ENCODE data around the gene MRC2. TPM values are rescaled to one million over a fixed set of nuclear protein-coding genes. Genes with fewer than 3 reads are reported as not detected.

The MRC2 gene
- total RNA-seq, 2 experiments from 2014 or later = 1.7 to 2.3 TPM

GRCh38 chr17:62660629-62661118 is 33.2 kb downstream of the MRC2 start:
- no peak for ATAC-seq
- ChIA-PET POLR2A (no interaction called here), CTCF (interaction anchor here (1.2 kb wide), 1 partner anchor 11 kb away, joined by 6 read pairs; no protein-coding TSS in a partner anchor)
- no peak overlapping the region for H3K4me3 Mint-ChIP-seq
- H3K4me1 Mint-ChIP-seq (ENCODE audit: low read depth) = no peaks in the 10 kb centered on the region
- peaks cover 10% of the 10 kb centered on the region for H3K9me3 Mint-ChIP-seq (ENCODE audit: insufficient read depth)
- peaks cover 34% of the 10 kb centered on the region for H3K27me3 Mint-ChIP-seq (ENCODE audit: low read depth)
- no peak for DNase-seq
- H3K27ac Mint-ChIP-seq = no peak overlapping the region
- peaks cover 2% of the 10 kb centered on the region for H3K36me3 Mint-ChIP-seq (ENCODE audit: low read depth)

- Mint-ChIP-seq H3K27me3 (ENCODE audit: low read depth) (peaks cover 31% of the 10 kb centered on the region), H3K27ac (no peak overlapping the region), H3K4me1 (ENCODE audit: low read depth) (no peaks in the 10 kb centered on the region), H3K36me3 (ENCODE audit: low read depth) (peaks cover 2% of the 10 kb centered on the region), H3K4me3 (no peak overlapping the region), H3K9me3 (ENCODE audit: insufficient read depth) (peaks cover 10% of the 10 kb centered on the region)
- DNase-seq = no peak
- no peak for ATAC-seq
- CTCF ChIA-PET = no interaction called here
- POLR2A ChIA-PET = no interaction called here
These were observed 33.9 kb downstream of the MRC2 start for GRCh38 chr17:62661337-62661736.

DNA sequence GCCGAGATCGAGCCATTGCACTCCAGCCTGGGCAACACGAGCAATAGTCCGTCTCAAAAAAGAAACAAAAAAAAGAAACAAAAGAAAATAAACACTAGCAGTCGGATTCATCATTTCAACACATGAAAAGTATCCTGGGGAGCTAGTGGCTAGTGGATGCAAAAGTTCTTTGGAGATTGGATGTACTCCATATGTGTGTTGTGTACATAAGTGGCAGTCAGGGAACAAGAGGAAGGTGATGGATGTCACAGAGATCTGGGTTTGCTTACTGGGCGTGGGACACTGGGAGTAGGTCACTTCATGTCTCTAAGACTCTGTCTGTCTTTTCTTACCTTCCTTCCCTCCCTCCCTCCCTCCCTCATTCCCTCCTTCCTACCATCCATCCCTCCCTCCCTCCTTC is 35.4 kb downstream of the MRC2 start:
- POLR2A ChIA-PET = no interaction called here
- H3K4me3 Mint-ChIP-seq = no peak overlapping the region
- H3K4me1 Mint-ChIP-seq (ENCODE audit: low read depth) = no peaks in the 10 kb centered on the region
- H3K36me3 Mint-ChIP-seq (ENCODE audit: low read depth) = peaks cover 2% of the 10 kb centered on the region
- DNase-seq (no peak), ATAC-seq (no peak)
- H3K9me3 Mint-ChIP-seq (ENCODE audit: insufficient read depth) = peaks cover 10% of the 10 kb centered on the region
- no peak overlapping the region for H3K27ac Mint-ChIP-seq
- H3K27me3 Mint-ChIP-seq (ENCODE audit: low read depth) = peaks cover 28% of the 10 kb centered on the region
- CTCF ChIA-PET = no interaction called here

DNA sequence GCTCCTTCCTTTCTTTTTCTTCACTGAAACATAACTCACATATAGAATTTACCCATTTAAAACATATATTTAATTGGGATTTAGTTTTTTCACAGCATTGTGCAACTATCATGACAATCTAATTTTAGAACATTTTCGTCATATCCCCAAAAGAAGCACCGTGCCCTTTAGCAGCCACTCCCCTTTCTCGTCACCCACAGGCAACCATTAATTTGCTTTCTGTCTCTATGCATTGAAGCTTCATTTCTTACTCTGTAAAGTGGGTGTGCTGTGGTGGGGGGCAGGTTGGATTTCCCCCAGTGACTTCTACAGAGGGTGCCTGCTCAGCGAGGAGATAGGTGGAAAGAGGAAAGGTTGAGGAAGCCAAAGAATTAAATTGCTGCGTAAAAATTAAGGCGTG is 35.8 kb downstream of the MRC2 start:
- ChIA-PET CTCF (no interaction called here), POLR2A (no interaction called here)
- Mint-ChIP-seq H3K27ac (no peak overlapping the region), H3K27me3 (ENCODE audit: low read depth) (peaks cover 26% of the 10 kb centered on the region), H3K36me3 (ENCODE audit: low read depth) (peaks cover 2% of the 10 kb centered on the region), H3K9me3 (ENCODE audit: insufficient read depth) (peaks cover 10% of the 10 kb centered on the region), H3K4me3 (no peak overlapping the region), H3K4me1 (ENCODE audit: low read depth) (peaks cover under 1% of the 10 kb centered on the region)
- DNase-seq (no peak), ATAC-seq (no peak)

- ChIA-PET CTCF (no interaction called here), POLR2A (no interaction called here)
- H3K27me3 Mint-ChIP-seq (ENCODE audit: low read depth) = peaks cover 23% of the 10 kb centered on the region
- peaks cover 2% of the 10 kb centered on the region for H3K36me3 Mint-ChIP-seq (ENCODE audit: low read depth)
- peaks cover 5% of the 10 kb centered on the region for H3K4me1 Mint-ChIP-seq (ENCODE audit: low read depth)
- DNase-seq = no peak
- no peak for ATAC-seq
- H3K27ac Mint-ChIP-seq = no peak overlapping the region
- no peak overlapping the region for H3K4me3 Mint-ChIP-seq
- H3K9me3 Mint-ChIP-seq (ENCODE audit: insufficient read depth) = peaks cover 10% of the 10 kb centered on the region
These were observed 37.1 kb downstream of the MRC2 start for GRCh38 chr17:62664336-62665120.

GRCh38 chr17:62665599-62665998 is 38.1 kb downstream of the MRC2 start:
- DNase-seq (no peak), ATAC-seq (no peak)
- peaks cover 5% of the 10 kb centered on the region for H3K4me1 Mint-ChIP-seq (ENCODE audit: low read depth)
- H3K27me3 Mint-ChIP-seq (ENCODE audit: low read depth) = peaks cover 17% of the 10 kb centered on the region
- ChIA-PET CTCF (no interaction called here), POLR2A (no interaction called here)
- H3K4me3 Mint-ChIP-seq = no peak overlapping the region
- peaks cover 8% of the 10 kb centered on the region for H3K9me3 Mint-ChIP-seq (ENCODE audit: insufficient read depth)
- H3K36me3 Mint-ChIP-seq (ENCODE audit: low read depth) = peaks cover under 1% of the 10 kb centered on the region
- H3K27ac Mint-ChIP-seq = no peak overlapping the region

- DNase-seq (no peak), ATAC-seq (no peak)
- Mint-ChIP-seq H3K27ac (no peak overlapping the region), H3K9me3 (ENCODE audit: insufficient read depth) (peaks cover 3% of the 10 kb centered on the region), H3K4me3 (no peak overlapping the region), H3K36me3 (ENCODE audit: low read depth) (no peaks in the 10 kb centered on the region), H3K4me1 (ENCODE audit: low read depth) (peaks cover 5% of the 10 kb centered on the region), H3K27me3 (ENCODE audit: low read depth) (peaks cover 10% of the 10 kb centered on the region)
- POLR2A ChIA-PET = no interaction called here
- CTCF ChIA-PET = no interaction called here
These were observed 38.8 kb downstream of the MRC2 start for GRCh38 chr17:62666061-62666800.

- H3K36me3 Mint-ChIP-seq (ENCODE audit: low read depth) = no peaks in the 10 kb centered on the region
- no peak overlapping the region for H3K27ac Mint-ChIP-seq
- ChIA-PET POLR2A (no interaction called here), CTCF (no interaction called here)
- no peak for ATAC-seq
- peaks cover 5% of the 10 kb centered on the region for H3K4me1 Mint-ChIP-seq (ENCODE audit: low read depth)
- no peak overlapping the region for H3K4me3 Mint-ChIP-seq
- H3K9me3 Mint-ChIP-seq (ENCODE audit: insufficient read depth) = no peaks in the 10 kb centered on the region
- no peak for DNase-seq
- H3K27me3 Mint-ChIP-seq (ENCODE audit: low read depth) = peaks cover 7% of the 10 kb centered on the region
These were observed 39.5 kb downstream of the MRC2 start for GRCh38 chr17:62666801-62667591.

DNA sequence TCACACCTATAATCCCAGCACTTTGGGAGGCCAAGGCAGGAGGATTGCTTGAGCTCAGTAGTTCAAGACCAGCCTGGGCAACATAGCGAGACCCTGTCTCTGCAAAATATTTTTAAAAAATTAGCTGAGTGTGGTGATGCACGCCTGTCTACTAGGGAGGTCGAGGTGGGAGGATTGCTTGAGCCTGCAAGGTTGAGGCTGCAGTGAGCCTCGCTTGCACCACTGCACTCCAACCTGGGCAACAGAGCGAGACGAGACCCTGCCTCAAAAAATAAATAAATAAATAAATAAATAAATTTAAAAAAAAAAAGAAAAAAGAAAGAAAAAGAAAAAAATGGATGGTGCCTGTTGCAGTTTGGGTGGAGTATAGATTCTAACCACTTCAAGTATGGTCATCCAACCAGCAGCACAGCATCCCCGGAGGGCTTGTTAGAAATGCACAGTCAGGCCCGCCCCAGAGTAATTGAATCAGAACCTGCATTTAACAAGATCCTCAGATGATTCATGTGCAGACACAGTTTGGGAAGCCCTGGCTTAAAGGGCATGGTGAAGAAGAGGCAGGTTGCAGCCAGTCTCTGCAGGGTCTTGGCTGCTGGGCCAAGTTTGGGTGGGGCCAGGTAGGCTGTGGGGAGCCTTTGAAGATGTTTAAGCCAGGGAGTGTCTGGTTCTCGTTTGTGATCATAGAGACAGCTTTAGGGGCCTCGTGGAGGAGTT is 40.8 kb downstream of the MRC2 start:
- POLR2A ChIA-PET = no interaction called here
- DNase-seq (no peak), ATAC-seq (no peak)
- no peaks in the 10 kb centered on the region for H3K36me3 Mint-ChIP-seq (ENCODE audit: low read depth)
- H3K4me1 Mint-ChIP-seq (ENCODE audit: low read depth) = peaks cover 5% of the 10 kb centered on the region
- CTCF ChIA-PET = interaction anchor here (0.5 to 0.9 kb wide), 3 partner anchors 28 to 174 kb away, joined by 3 read pairs; no protein-coding TSS in a partner anchor
- H3K27me3 Mint-ChIP-seq (ENCODE audit: low read depth) = peaks cover 4% of the 10 kb centered on the region
- H3K4me3 Mint-ChIP-seq = no peak overlapping the region
- H3K27ac Mint-ChIP-seq = no peak overlapping the region
- no peaks in the 10 kb centered on the region for H3K9me3 Mint-ChIP-seq (ENCODE audit: insufficient read depth)

GRCh38 chr17:62670202-62670821 is 42.8 kb downstream of the MRC2 start:
- CTCF ChIA-PET = no interaction called here
- Mint-ChIP-seq H3K4me1 (ENCODE audit: low read depth) (peaks cover 5% of the 10 kb centered on the region), H3K36me3 (ENCODE audit: low read depth) (no peaks in the 10 kb centered on the region)

DNA sequence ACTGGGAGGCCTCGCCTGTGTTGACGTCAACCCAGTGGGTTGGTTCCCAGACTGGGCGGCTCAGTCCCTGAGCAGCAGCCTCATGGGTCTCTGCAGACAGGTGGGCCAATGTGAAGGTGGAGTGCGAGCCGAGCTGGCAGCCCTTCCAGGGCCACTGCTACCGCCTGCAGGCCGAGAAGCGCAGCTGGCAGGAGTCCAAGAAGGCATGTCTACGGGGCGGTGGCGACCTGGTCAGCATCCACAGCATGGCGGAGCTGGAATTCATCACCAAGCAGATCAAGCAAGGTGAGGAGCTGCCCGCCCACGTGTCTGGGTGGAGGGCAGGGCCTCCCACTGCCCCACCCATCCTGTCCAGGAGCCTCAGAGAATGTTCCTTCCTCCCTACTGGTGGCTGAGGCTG is 44.1 kb downstream of the MRC2 start:
- Mint-ChIP-seq H3K9me3 (ENCODE audit: insufficient read depth) (no peaks in the 10 kb centered on the region), H3K4me1 (ENCODE audit: low read depth) (peaks cover 5% of the 10 kb centered on the region), H3K27ac (no peak overlapping the region), H3K36me3 (ENCODE audit: low read depth) (no peaks in the 10 kb centered on the region), H3K27me3 (ENCODE audit: low read depth) (no peaks in the 10 kb centered on the region), H3K4me3 (no peak overlapping the region)
- ChIA-PET CTCF (interaction anchor here (0.7 to 2.7 kb wide), 12 partner anchors 10 to 1131 kb away, joined by 3 to 20 read pairs (median 4); no protein-coding TSS in a partner anchor), POLR2A (no interaction called here)
- ATAC-seq (no peak), DNase-seq (no peak)

More at GRCh38 chr17:62670202-62670821, 42.8 kb downstream of the MRC2 start:
- Mint-ChIP-seq H3K4me3 (no peak overlapping the region), H3K27me3 (ENCODE audit: low read depth) (no peaks in the 10 kb centered on the region), H3K9me3 (ENCODE audit: insufficient read depth) (no peaks in the 10 kb centered on the region), H3K27ac (no peak overlapping the region)
- no peak for ATAC-seq
- POLR2A ChIA-PET = no interaction called here
- no peak for DNase-seq

Data from activated CD8-positive, alpha-beta T cell treated with anti-CD3 and anti-CD28 coated beads, Interleukin-2, amount 10 ng/mL, durations not matched to agents 7 days and 5 days (primary cell).